Stimulated activated CD8-positive, alpha-beta memory T cell treated with anti-CD3 and anti-CD28 coated beads, Interleukin-7, amount 100 ng/mL, for 1 hour (primary cell): ENCODE measurements around the gene MRPL52.
"Not testable (repeated sequence)": the region's sequence is repeated elsewhere in the genome, so short reads cannot be mapped to it uniquely, and the experiment has no call there.

Experiments used
- DNase-seq, 2 donors: peaks; one replicate each; pipeline ENCODE4 v3.0.0-alpha.2; 2020; ENCODE audit warnings: low read depth in 2 of 2

Gene MRPL52

GRCh38 chr14:22837750-22838538, 8.3 kb downstream of the MRPL52 start:
- DNase-seq: no peak

DNA sequence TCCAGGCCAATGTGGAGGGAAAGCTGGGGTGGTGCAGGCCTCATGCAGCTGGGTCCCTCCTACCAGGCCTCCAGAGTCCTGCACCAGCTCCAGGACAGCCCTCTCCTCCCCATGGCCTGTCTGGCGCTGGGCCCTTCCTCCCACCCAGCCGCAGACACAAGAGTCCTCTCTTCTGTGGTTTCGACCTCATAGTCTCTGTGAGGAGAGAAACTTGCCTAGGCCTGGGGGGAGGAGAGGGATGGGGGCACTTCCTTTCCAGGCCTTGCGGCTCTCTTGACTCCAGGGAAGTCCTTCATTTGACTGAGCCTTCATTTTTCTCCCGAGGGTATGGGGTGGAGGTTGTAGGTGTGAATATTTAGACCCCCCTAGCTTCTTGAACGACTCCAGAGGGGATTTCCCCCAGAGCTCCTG, 8.9 kb downstream of the MRPL52 start:
- no peak for DNase-seq

DNA sequence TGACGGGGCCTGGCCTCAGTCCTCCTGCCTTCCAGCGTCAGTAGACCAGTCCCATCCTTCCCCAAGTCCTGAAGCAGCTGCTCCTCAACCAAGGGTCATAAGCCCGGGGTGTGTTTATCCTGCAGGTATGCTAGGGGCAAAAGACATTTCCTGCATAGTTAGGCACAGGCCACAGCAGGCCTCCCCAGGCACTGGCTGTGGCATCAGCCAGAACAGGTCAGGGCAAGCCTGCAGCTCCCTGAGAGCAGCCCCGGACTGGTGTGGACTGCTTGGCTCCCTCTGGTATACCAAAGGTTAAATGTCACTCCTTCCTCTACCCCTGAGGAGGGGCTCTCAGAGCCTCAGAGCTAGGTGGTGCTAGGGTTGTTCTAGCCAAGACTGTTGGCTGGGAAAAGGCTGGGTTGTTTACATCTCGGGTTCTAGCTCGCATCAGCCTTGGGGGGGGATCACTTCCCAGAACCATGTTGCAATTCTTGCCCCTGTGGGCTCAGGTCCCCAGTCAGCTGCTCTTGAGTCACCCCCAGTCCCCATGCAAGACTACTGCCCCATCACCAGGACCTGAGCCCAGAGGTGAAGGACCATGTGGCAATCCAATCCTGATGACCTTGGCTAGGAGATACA, 9.6 kb downstream of the MRPL52 start:
- DNase-seq: no peak

DNA sequence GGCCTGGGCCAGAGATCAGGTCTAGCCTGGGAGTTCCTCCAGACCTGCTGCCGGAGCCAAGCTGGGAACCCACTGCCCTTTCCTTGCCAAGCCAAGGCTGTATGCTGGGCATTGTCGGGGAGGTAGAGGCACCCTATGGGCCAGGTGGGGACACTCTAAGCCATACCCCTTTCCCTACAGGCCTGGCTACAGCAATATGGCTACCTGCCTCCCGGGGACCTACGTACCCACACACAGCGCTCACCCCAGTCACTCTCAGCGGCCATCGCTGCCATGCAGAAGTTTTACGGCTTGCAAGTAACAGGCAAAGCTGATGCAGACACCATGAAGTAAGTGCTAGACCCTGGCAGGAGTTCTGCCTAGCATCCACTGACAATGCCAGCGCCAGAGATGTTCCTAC, 11.6 kb downstream of the MRPL52 start:
- DNase-seq: no peak

- DNase-seq: no peak
Observed at GRCh38 chr14:22841769-22842168, 12.1 kb downstream of the MRPL52 start.

GRCh38 chr14:22842211-22843122, 12.8 kb downstream of the MRPL52 start:
- no peak for DNase-seq

- no peak for DNase-seq
Observed at GRCh38 chr14:22843123-22843925, 13.6 kb downstream of the MRPL52 start.

DNA sequence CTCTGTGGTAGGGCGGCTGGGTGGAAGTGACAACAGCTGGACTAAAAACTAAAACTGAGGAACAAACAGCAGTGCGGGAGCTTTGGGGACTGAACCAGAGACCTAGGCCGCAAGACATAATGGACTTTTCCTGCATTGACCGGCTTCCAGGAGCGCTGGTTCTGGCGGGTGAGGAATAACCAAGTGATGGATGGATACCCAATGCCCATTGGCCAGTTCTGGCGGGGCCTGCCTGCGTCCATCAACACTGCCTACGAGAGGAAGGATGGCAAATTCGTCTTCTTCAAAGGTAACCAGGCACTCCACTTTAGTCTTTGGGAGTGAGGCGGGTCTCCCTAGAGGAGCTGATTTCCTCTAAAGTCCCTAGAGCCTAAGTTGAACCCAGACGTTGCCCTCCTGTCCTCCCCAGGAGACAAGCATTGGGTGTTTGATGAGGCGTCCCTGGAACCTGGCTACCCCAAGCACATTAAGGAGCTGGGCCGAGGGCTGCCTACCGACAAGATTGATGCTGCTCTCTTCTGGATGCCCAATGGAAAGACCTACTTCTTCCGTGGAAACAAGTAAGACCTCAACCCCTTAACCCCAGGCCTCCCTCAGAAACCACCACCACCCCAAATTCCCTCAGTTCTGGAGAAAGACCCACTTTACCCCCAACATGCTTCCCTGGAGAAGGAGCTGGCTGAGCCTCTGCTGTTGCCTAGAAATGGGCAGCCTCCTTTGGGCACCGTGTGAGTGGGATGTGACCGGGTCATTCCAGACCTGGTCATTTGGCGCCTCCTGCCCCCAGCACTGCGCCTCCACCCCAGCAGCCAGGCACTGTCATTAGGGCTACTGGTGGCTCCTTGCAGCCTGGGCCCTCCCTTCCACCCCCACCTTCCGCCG, 14.8 kb downstream of the MRPL52 start:
- no peak for DNase-seq

DNA sequence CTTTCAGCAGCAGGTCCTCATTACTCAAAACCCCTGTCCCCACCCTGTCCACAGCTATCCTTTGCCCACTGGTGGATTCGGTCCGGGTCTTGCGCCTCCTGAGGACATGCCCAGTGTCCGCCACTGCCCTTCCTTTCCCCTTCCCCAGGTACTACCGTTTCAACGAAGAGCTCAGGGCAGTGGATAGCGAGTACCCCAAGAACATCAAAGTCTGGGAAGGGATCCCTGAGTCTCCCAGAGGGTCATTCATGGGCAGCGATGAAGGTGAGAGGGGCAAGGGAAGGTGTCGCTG, 15.4 kb downstream of the MRPL52 start:
- DNase-seq: no peak

DNA sequence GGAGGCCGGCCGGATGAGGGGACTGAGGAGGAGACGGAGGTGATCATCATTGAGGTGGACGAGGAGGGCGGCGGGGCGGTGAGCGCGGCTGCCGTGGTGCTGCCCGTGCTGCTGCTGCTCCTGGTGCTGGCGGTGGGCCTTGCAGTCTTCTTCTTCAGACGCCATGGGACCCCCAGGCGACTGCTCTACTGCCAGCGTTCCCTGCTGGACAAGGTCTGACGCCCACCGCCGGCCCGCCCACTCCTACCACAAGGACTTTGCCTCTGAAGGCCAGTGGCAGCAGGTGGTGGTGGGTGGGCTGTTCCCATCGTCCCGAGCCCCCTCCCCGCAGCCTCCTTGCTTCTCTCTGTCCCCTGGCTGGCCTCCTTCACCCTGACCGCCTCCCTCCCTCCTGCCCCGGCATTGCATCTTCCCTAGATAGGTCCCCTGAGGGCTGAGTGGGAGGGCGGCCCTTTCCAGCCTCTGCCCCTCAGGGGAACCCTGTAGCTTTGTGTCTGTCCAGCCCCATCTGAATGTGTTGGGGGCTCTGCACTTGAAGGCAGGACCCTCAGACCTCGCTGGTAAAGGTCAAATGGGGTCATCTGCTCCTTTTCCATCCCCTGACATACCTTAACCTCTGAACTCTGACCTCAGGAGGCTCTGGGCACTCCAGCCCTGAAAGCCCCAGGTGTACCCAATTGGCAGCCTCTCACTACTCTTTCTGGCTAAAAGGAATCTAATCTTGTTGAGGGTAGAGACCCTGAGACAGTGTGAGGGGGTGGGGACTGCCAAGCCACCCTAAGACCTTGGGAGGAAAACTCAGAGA, 16.3 kb downstream of the MRPL52 start:
- DNase-seq: no peak

- no peak for DNase-seq
Observed at GRCh38 chr14:22846811-22847307, 17.2 kb downstream of the MRPL52 start.

DNA sequence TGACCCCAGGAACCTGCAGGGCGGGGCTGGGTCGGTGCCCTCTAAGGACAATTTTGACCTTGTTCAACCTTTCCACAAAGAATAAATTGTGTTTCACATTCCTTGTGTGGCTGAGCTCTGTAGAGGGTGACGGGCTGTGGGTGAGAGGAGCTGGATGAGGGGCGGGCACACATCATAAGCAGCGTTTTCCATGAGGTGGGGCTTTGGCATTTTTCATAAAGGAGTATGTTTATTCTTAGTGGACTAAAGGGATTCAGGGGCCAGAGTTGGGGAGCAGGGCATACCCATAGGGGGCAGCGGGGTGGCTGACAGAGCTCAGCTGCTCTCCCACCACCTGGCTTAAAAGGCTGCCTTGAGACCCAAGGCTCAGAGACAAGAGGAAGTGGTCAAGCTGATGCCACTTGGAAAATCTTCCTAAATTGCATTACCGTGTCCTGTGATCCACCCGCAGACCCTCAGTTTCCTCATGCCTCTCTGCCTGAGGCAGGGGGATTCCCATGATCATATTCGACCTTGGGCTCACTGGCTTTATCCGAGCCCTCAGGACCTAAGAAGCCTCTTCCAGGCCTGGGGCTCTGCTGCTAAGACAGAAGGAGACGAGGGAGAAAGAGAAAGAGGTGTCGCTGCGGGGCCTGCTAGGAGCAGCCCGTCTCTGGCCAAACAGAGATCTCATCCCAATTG, 18.1 kb downstream of the MRPL52 start:
- no peak for DNase-seq

GRCh38 chr14:22848351-22849164, 18.9 kb downstream of the MRPL52 start:
- no peak for DNase-seq

- no peak for DNase-seq
Observed at GRCh38 chr14:22849212-22849819, 19.6 kb downstream of the MRPL52 start.

DNA sequence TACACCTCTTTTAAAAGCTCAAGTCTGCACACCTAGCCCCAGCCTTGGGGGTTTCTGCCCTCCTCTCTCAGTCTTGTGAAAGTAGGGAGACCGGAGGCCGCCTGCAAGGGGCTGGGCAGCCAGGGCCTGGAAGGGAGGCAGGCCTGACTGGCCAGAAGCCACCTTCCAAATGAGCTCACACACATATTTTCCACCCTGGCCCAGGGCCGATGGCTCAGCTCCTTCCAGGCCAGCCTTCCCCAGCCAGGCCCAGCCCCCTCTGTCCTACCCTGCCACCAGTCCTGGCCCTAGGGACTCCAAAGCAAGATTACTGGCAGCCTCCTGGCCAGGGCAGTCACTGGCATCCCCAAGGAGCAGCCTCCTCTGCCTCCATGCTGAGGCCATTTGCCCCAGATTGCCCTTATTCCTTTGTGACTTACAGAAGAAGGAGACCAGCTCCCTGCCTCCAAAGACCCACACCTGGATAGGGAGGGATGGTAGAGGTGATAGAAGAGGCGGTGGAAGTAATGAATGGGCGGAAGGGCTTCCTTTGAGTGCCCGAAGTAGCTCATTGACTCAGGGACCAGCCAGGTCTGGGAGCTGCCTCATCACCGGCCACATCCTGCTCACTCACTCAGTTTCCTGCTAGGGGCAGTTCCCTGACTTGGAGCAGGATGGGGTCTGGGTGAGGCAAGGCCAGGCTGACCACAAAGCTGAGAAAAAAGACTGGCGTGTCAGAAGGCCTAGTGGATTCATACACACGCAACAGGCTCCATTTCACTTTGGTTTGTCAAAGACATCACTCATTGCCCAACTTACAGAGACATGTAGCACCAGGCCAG, 21.5 kb downstream of the MRPL52 start:
- DNase-seq: no peak

DNA sequence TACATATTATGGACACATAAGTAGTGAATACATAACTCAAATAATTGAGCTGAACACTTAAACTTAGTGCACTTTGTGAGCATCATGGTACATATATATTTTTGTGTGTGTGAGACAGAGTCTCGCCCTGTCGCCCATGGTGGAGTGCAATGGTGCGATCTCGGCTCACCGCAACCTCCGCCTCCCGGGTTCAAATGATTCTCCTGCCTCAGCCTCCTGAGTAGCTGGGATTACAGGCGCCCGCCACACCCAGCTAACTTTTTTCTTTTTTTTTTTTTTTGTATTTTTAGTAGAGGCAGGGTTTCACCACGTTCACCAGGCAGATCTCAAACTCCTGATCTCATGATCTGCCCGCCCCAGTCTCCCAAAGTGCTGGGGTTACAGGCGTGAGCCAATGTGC, 22.5 kb downstream of the MRPL52 start:
- DNase-seq: not testable (repeated sequence)

GRCh38 chr14:22852599-22852939, 22.9 kb downstream of the MRPL52 start:
- DNase-seq: no peak
